NCI-H187 (cell line): ENCODE measurements around the gene RTF2.

ENCODE experiments used
- DNase-seq, 2 experiments: peaks; one replicate each; lab custom pipeline; 2025; lab: John Stamatoyannopoulos, UW

RTF2 gene, protein sequence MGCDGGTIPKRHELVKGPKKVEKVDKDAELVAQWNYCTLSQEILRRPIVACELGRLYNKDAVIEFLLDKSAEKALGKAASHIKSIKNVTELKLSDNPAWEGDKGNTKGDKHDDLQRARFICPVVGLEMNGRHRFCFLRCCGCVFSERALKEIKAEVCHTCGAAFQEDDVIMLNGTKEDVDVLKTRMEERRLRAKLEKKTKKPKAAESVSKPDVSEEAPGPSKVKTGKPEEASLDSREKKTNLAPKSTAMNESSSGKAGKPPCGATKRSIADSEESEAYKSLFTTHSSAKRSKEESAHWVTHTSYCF

GRCh38 chr20:56468316-56469076 is at the start of gene RTF2:
Gene RTF2 (plus strand): TSS chr20:56468627. CDS start chr20:56468698, 71 bp downstream.
- DNase-seq, result peak; percentile 83 to 84

DNA sequence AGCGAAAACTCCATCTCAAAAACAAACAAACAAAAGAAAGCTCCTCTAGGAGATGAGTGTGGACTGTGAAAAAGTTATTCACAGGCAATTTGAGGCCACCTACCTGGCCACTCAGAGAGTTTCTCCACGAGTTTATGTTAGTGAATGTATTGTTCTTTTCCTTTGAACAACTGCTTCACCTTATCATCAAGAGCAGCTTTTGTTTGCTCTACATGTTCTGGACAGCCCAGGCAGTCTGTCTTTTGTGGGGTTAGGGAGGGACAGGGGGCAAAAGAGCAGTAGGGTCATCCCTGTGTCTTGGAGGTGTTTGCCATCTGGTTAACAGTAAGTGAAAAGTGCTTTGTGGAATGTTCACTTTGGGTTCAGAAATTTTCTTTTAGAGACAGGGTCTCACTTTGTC is 48.4 kb upstream of the RTF2 start:
- DNase-seq, result no peak

- DNase-seq, result no peak
Measured at GRCh38 chr20:56420940-56421688, 47.3 kb upstream of the RTF2 start.

- DNase-seq, result no peak
Measured at GRCh38 chr20:56422076-56422823, 46.2 kb upstream of the RTF2 start.

DNA sequence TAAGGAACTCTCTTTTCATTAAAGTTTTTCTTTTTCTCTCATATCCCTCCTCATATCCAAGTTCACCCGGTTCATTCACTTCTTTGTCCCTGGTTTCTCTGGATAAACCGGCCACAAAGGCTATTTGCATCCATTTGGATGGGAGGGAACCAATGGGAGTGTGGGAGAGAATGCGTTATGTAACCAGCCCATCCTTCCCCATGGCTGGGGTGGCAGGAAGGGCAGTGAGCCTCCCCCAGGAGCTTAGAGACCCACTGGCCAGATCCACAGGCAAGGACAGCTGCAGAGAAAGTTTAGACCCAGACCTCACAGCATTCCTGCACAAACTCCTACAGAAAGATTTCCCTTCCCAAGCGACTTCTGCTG is 45.6 kb upstream of the RTF2 start:
- no peak for DNase-seq

DNA sequence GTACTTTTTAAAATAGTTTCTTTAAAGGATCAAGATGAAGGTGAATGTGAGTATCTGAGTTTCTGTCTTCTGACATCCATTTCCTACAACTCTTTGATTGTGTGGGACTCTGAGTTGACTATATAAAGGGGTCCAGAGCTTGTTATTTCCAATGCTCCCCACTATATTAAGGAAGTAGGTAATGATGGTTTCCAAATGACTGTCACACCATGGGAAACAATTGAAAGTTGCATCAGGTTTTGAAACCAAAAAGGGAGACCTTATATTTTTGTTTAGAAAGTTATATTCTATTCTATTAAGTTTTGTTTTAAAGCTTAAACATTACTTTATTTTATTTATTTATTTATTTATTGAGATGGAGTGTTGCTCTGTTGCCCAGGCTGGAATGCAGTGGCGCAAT is 45.2 kb upstream of the RTF2 start:
- no peak for DNase-seq

GRCh38 chr20:56423886-56424285 is 44.5 kb upstream of the RTF2 start:
- DNase-seq, result no peak

DNA sequence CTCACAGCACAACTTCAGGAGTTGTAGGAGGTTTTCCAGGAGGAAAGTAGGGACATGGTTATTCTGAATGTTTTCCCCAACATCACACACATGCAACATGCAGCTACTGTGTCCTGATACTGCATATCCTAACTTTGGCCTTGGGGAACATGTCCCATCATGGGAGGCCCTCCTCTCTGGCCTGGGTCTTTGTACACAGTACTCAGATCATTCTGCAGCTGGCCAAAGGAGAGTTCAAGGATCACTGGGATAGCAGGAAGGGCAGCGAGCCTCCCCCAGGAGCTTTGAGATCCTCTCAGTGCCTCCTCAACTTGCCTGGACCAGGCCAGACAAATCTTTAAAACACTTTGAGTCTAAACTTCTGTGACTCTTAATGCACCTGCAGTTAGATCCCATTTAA is 43.5 kb upstream of the RTF2 start:
- no peak for DNase-seq

GRCh38 chr20:56426026-56426425 is 42.4 kb upstream of the RTF2 start:
- DNase-seq, result no peak

- no peak for DNase-seq
Measured at GRCh38 chr20:56426926-56427325, 41.5 kb upstream of the RTF2 start.

- DNase-seq, result no peak
Measured at GRCh38 chr20:56427797-56428196, 40.6 kb upstream of the RTF2 start.

DNA sequence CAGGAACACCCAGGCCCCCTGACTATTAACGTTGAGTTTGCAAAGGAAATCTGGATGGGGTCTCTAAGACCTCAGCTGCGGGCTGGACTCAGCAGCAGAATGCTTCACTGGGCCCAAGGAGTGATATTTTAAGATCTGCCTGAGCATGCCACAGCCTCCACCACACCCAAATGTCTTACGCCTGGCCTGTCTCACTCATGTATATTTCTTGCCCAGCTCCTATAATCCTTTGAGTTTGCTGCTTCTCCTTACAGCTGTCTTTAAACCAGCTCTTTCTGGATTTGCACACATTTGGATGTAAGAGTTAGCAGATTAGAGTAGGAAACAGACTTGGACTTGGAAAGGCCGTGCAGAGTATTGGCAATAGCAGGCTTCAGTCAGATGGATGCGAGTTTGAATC is 40.0 kb upstream of the RTF2 start:
- no peak for DNase-seq

GRCh38 chr20:56428881-56429280 is 39.5 kb upstream of the RTF2 start:
- no peak for DNase-seq

DNA sequence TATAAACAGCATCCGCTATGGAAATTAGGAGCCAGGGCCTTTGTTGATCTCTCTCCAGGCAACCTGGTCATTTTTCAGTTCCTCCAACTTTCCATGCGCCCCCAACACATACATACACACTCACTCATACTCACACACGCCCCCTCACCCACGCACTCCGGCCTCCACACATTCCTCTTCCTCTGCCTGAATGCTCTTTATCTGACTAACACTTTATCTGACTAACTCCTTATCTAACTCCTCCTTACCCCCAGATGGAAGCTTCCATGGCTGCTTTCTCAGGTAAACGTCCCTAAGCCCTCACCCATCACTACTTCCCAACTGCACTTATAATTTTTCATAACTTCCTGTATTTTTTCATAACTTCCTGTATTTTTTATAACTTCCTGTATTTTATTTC is 38.9 kb upstream of the RTF2 start:
- no peak for DNase-seq

- no peak for DNase-seq
Measured at GRCh38 chr20:56429941-56430340, 38.5 kb upstream of the RTF2 start.

DNA sequence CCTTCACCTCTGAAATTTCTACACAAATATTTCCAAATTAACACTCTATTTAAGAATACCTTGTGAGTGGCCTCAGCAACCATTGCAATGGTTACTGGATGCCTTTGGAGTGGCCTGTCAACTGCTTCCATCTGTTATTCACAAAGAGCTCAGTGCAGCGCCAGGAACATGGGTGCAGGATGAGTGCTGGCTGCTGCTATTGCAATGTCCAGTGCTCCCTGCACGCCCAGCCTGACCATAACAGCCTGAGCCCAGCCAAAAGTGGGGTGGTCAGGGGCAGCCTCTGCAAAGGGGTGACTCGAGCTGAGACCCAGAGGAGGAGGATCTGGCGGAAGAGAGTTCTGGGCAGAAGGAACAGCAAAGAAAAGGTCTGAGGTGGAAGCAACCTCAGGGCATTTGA is 38.0 kb upstream of the RTF2 start:
- DNase-seq, result no peak

- no peak for DNase-seq
Measured at GRCh38 chr20:56430957-56431356, 37.5 kb upstream of the RTF2 start.

DNA sequence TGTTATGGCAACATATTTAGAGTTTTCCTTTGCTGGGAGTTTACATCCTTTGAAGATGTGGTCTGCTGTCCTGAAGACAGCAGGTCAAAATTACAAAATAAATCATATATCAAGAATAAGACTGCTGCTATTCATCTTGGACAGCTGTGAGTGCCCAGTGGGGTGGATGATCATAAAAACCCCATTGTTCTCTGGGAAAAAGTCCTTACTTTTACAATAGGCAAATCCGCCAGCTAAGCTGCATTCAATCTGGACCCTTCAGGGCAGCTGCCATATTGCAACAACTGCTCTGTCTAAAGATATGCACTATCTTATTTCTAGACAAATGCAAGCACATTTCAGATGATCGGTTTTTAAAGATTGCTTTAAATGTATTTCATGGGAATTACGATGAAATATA is 37.0 kb upstream of the RTF2 start:
- DNase-seq, result no peak

DNA sequence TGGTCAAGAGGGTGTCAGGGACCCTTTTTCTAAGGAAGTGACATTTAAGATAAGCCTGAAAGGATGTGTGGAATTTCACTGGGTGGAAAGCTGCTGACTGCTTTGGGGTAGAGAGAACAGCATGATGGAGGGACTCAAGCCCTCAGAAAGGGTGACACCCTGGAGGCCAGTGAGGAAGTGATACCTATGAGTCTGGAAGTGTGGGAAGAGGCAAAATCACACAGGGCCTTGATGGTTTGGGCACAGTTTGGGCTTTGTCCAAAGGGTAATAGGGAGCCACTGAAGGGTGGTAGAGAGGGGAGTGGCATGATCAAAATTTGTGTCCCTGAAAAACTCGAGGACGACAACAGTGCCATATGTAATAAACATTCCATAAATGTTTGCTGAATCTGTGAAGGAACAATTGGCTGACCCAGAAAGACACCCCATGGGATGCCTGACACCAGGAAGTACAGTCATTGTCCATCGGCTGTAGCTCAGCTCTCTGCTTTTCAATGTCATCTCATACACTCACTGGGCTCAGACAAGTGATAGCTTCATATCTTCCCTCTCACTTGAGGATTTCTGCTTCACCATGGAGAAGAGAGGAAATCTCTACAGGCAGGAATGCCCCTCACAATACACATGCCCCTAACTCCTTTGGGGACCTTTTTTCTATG is 35.1 kb upstream of the RTF2 start:
- no peak for DNase-seq

DNA sequence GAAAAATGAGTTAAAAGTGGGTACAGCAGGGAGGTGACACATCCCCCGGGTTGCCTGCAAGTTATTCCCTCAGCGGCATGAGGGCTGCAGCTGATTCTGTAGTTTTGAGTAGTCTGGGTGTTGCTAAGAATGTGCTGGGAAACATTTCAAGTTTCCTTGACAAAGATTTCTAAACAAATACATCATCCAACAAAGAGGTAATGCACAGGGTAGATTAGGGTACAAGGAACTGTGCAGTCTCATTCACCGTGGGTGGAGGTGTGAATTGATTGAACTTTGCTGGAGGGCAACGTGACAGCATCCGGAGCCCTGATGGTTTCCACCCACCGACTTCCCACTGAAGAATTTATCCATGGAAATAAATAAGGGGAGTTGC is 34.6 kb upstream of the RTF2 start:
- no peak for DNase-seq

- no peak for DNase-seq
Measured at GRCh38 chr20:56437196-56437960, 31.0 kb upstream of the RTF2 start.
